GM18526 (cell line): ENCODE results near the gene FOXN3.

Experiments
- POLR2A ChIP-seq: IDR thresholded peaks from 3 replicates; pipeline ENCODE4 v1.6.1; 2011; ENCODE audit not compliant: insufficient read length; ENCODE audit errors: extremely low read depth

The FOXN3 gene

GRCh38 chr14:89308232-89308959 lies 108.6 kb downstream of the FOXN3 start:
- no peak for TF ChIP-seq POLR2A

DNA sequence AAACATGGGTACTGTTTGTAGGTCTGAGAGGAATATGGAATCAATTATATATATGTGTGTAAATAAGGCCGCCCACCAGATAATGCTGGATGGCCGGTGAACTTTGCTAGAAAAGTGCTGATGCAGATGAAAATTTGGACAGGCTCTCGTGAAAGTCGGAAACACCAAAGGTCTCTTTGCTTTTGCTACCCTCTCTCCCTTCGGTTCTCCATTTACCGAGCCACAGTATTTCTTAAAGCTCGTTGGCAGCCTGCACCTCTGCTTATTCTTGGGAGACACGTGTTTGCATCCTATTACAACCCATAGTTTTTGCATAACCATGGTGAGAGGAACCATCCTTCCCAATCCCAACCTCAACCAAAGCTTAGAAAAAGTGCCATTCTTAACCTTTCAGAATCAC lies 109.6 kb downstream of the FOXN3 start:
- no peak for TF ChIP-seq POLR2A

DNA sequence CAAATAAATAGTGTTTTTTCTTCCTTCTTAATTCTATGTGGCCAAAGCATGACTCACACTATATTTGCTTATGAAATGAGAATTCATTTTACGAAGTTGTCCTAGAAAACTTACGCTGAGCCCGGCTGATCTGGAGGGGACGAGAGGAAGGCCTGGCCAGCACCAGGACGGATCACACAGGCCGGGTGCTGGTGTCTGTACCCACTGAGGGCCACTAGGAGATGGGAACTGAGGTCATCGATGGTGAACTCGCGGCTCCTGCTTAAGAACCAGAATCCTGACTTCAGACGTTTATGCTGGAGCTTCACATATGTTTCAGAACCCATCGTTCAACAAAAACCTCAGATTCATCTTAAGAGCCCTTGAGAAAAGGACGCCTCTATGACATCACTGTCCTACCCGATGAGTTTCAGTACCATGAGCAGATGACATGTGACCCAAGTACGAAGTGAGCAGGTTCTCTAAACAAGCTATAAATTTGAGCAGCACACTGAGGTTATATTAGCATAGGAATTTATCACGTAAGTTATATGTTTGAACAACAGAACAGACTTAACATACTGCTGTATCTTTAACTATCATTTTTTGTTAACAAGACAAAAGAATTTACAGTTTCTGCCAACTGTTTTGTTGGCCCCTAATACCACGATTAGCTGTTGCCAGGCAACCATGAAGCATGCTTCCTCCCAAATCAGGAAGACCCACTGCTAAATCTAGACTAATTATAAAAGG lies 111.9 kb downstream of the FOXN3 start:
- TF ChIP-seq POLR2A = no peak

GRCh38 chr14:89304561-89304960 lies 112.5 kb downstream of the FOXN3 start:
- no peak for TF ChIP-seq POLR2A

GRCh38 chr14:89303456-89304435 lies 113.3 kb downstream of the FOXN3 start:
- peak; percentile 31 for TF ChIP-seq POLR2A

DNA sequence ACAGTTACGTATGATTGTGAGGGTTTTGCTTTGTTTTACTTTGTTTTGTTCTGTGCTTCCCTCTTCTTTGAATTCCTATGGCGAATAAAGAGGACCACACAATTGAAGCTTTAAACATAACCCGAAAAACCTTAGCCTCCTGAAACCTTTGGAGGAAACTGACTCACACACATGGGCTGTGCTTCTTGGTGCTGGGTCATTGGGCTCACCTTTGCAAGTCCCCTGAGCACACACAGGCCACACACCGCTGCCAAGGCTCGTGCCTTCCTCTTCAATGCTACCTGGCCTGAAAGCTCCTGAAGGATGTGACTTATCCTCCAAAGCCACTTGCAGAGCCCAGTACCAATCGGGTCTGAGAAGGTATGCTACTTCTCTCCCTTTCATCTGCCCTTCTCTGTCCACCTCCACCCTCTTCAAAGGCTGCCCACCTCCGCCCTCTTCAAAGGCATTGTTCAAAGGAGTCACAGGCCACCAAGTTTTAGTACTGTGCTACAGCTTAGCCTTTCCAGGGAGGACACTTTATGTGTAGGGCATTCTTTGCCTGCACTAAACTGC lies 114.6 kb downstream of the FOXN3 start:
- TF ChIP-seq POLR2A = no peak

DNA sequence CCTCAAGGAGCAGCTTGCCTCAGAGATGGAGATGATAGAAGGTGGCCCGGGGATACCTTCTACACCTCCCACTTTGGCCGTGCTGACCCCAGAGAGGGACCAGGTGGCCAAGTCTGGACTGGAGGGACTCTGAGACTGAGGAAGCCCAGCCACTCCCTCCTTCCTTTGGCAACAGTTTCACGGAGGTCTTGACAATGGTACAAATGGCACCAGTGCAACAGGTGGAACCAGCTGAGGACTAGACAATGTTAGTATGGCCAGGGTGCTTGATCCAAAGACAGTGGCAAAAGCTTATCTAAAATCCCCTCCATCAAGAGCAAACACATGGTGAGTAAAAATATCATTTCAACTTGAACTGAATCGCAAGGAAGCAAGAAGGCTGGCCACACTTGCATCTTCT lies 117.4 kb downstream of the FOXN3 start:
- TF ChIP-seq POLR2A = no peak

DNA sequence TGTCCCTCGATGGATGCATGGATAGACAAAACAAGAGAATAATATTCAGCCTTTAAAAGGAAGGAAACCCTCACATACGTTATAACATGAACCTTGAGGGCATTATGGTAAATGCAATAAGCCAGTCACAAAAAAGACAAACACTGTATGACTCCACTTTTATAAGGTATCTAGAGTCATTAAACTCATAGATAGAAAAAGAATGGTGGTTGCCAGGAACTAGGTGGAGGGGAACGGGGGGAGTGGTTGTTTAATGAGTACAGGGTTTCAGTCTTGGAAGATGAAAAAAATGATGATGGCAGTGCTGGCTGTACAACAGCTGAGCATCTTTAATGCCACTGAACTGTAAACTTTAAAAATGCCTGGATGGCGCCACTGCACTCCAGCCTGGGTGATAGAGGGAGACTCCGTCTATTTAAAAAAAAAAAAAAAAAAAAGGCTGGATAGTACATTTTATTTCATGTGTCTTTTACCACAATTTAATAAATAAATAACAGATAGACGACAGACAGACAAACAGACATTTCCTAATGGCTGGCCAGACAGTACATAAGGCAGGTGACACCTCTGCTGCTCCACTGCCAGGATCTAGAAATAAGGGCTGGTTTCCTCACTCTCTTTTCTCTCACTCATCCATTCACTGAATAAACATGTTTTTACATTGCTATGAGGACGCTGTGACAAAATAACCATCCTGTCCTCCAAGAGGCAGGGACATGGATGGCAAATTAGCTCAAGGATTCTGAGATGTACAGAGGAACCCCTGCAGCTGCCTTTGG lies 118.8 kb downstream of the FOXN3 start:
- no peak for TF ChIP-seq POLR2A

GRCh38 chr14:89296281-89296745 lies 120.7 kb downstream of the FOXN3 start:
- TF ChIP-seq POLR2A = no peak

- no peak for TF ChIP-seq POLR2A
Observed at GRCh38 chr14:89294872-89295271, 122.2 kb downstream of the FOXN3 start.

DNA sequence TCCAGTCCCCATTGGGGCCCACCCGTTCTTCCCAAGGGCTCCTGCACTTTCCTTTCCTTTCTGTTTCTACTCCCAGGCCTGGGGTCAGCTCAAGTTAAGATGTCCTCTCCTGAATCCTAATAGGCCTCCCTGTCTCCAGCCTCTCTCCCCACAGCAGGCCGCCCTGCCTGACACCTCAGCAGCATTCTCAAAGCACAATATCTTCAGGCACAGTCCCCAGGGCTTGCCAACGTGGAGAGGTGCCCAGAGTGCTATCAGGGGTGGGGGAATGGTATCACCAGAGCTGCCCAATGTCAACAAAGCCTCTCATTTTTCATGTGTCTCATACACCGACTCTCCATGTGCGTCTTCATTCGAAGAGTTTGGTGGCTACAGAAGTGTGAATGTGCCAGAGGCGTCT lies 123.0 kb downstream of the FOXN3 start:
- TF ChIP-seq POLR2A = no peak

DNA sequence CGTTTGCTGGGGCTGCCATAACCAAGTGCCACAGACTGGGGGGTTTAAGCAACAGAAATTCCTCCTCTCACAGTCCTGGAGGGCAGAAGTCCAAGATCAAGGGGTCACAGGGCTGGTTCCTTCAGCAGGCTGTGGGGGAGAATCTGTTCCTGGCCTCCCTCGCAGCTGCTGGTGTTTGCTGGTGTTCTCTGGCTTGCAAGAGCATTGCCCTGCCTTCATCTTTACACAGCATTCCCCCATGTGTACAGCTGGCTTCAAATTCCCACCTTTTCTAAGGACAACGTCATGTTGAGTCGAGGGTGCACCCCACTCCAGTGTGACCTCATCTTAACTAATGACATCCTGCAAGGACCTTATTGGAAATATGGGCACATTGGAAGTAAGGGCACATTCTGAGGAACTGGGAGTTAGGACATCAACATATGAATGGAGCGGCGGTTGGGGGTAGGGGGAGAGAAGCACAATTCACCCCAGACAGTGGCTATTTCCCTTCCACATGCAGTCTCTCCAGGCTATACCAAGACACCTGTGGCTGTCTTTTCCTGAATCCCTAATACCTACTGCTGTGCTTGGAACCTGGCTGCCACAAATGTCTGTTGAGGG lies 123.6 kb downstream of the FOXN3 start:
- no peak for TF ChIP-seq POLR2A

DNA sequence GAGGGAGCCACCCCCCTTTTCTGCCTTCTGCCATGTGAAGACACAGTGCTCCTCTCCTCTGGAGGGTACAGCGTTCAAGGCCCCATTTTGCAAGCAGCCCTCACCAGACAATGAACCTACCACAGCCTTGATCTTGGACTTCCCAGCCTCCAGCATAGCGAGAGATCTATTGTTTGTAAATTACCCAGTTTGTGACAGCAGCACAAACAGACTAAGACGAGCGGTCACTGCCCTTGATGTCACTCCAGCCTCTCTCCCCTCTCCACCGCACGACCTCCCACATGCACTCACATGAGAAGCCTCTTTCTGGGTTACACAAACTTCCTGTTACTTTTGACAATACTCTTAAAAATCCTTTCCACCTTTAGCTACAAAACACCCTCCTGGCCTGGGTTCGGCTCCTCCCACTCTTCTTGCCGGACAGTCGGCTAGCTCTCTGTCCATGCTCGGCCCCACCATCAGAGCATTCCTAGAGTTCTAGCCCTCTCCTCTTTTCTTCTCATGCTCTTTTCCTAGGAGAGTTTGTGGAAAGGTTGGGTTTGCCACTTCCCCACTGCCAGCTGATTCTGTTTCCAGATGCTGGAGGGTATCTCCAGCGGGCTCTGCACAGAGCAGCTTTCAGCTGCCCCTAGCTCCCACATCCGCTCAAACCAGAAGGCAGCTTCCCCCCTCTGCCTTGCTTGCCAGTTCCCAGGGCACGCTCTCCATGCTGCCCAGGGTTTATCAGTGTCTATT lies 124.3 kb downstream of the FOXN3 start:
- no peak for TF ChIP-seq POLR2A
